GM12878 (cell line): ENCODE data around the gene HMX3. TPM values are rescaled to one million over a fixed set of nuclear protein-coding genes. Genes with fewer than 3 reads are reported as not detected.

ENCODE experiments used
- ATAC-seq: fragments of 200-7000 bp; cut with Tn5 transposase; 3 replicates; pipeline ENCODE4 v1.9.1; 2020; ENCODE audit warnings: mild to moderate bottlenecking, moderate library complexity
- BruUV-seq: library from RNA; stranded (reverse); fragments of 400-500 nt; replicated peaks from 2 replicates; lab custom pipeline; 2021; lab: Mats Ljungman, UMichigan
- CTCF ChIA-PET: fragments of 300-600 bp; sonication (Branson Sonifier 250); formaldehyde crosslinking; extraction: SDS; loops from one replicate; lab custom pipeline; 2021; ENCODE audit warnings: inconsistent platforms; lab: Yijun Ruan, JAX
- POLR2A ChIA-PET: fragments of 350-600 bp; formaldehyde crosslinking; extraction: SDS; loops from one replicate; lab custom pipeline; 2021; ENCODE audit warnings: inconsistent platforms; lab: Charles Lee
- RAD21 ChIA-PET: fragments of 300-600 bp; sonication (Branson Sonifier 250); formaldehyde crosslinking; loops from one replicate; lab custom pipeline; 2023; ENCODE audit warnings: antibody characterized with exemption; ENCODE audit not compliant: unreplicated experiment; lab: Charles Lee
- SMC1A ChIA-PET: fragments of 300-600 bp; sonication (Branson Sonifier 250); formaldehyde crosslinking; loops from one replicate; lab custom pipeline; 2023; ENCODE audit not compliant: unreplicated experiment, uncharacterized antibody; lab: Charles Lee
- DNase-seq: peaks from one replicate; pipeline ENCODE4 v3.0.0-alpha.2; 2011; ENCODE audit warnings: low read depth, low spot score
- FAIRE-seq: peaks from 3 replicates; lab custom pipeline; 2011; peaks lifted over from hg19 to GRCh38; lab: Jason Lieb, UNC
- H2AFZ ChIP-seq: 2 replicates; pipeline ENCODE4 v1.6.0; 2011; ENCODE audit warnings: low read depth, low read length, control low read depth; ENCODE audit not compliant: control insufficient read depth
- H3K27ac ChIP-seq: 2 replicates; pipeline ENCODE4 v1.5.1; 2011; ENCODE audit warnings: control low read depth; ENCODE audit not compliant: control insufficient read depth, insufficient read depth
- H3K27me3 ChIP-seq, 2 experiments: replicated peaks in 1 of 2; 2 replicates each; pipeline versions ENCODE4 v1.6.0 to v1.6.1; 2011; ENCODE audit warnings: low read length in 1 of 2; ENCODE audit not compliant: control insufficient read depth in 2 of 2, insufficient read depth in 2 of 2
- H3K36me3 ChIP-seq, 2 experiments: 2 replicates each; pipeline ENCODE4 v1.5.1; 2011; ENCODE audit warnings: low read length in 1 of 2; ENCODE audit not compliant: control insufficient read depth in 2 of 2, insufficient read depth in 2 of 2
- H3K4me1 ChIP-seq: 2 replicates; pipeline ENCODE4 v1.6.1; 2011; ENCODE audit warnings: mild to moderate bottlenecking, low read length, moderate library complexity, mixed read lengths; ENCODE audit not compliant: control insufficient read depth, insufficient read depth
- H3K4me2 ChIP-seq: 2 replicates; pipeline ENCODE4 v1.6.0; 2011; ENCODE audit warnings: control low read depth; ENCODE audit not compliant: control insufficient read depth, insufficient read depth
- H3K4me3 ChIP-seq: fragments of 200-600 bp; sonication (generic); 2 replicates; pipeline ENCODE4 v1.5.1; 2016
- H3K79me2 ChIP-seq: 2 replicates; pipeline ENCODE4 v1.6.0; 2011; ENCODE audit warnings: low read length; ENCODE audit not compliant: control insufficient read depth, insufficient read depth
- H3K9ac ChIP-seq: 2 replicates; pipeline ENCODE4 v1.8.0; 2011; ENCODE audit warnings: low read length, control low read depth, mixed read lengths; ENCODE audit not compliant: control insufficient read depth, insufficient read depth
- H3K9me3 ChIP-seq: replicated peaks from 3 replicates; pipeline ENCODE4 v1.5.1; 2011; ENCODE audit warnings: mild to moderate bottlenecking, low read length; ENCODE audit not compliant: control insufficient read depth, insufficient read depth
- H4K20me1 ChIP-seq: 2 replicates; pipeline ENCODE4 v1.6.0; 2011; ENCODE audit not compliant: control insufficient read depth, insufficient read depth
- BHLHE40 ChIP-seq, 2 experiments: fragments of 450-650 bp in 1 of 2; IDR thresholded peaks; 2 replicates each; pipeline ENCODE4 v1.6.1; 2011 to 2017; ENCODE audit warnings: low read depth in 2 of 2, borderline replicate concordance in 1 of 2, improper control_type of control experiment in 1 of 2, low read length in 1 of 2, mild to moderate bottlenecking in 1 of 2
- EP300 ChIP-seq, 2 experiments: fragments of 150-350 bp in 1 of 2; IDR thresholded peaks; 2 replicates each; pipeline ENCODE4 v1.6.1; 2011 to 2012; ENCODE audit warnings: low read depth in 2 of 2, low read length in 2 of 2, borderline replicate concordance in 1 of 2, improper control_type of control experiment in 1 of 2, inconsistent platforms in 1 of 2; ENCODE audit not compliant: control insufficient read depth in 1 of 2
- HDAC6 ChIP-seq: fragments of 200-600 bp; sonication (generic); IDR thresholded peaks from one replicate; pipeline ENCODE4 v1.8.0; 2017; ENCODE audit warnings: antibody characterized with exemption; ENCODE audit not compliant: unreplicated experiment
- NFIC ChIP-seq: IDR thresholded peaks from 2 replicates; pipeline ENCODE4 v1.6.1; 2012; ENCODE audit warnings: low read depth, mild to moderate bottlenecking, inconsistent platforms, low read length, moderate library complexity
- PAX5 ChIP-seq: IDR thresholded peaks from 2 replicates; pipeline ENCODE4 v1.6.1; 2011; ENCODE audit warnings: low read depth, low read length, borderline replicate concordance
- PKNOX1 ChIP-seq: fragments of 450-650 bp; IDR thresholded peaks from 2 replicates; pipeline ENCODE4 v1.6.1; 2016; ENCODE audit warnings: mild to moderate bottlenecking
- POLR2AphosphoS2 ChIP-seq: IDR thresholded peaks from 2 replicates; pipeline ENCODE4 v1.6.1; 2011; ENCODE audit warnings: low read depth, mild to moderate bottlenecking, low read length, improper control_type of control experiment, moderate library complexity
- RB1 ChIP-seq: fragments of 450-650 bp; formaldehyde crosslinking; IDR thresholded peaks from 2 replicates; pipeline ENCODE4 v1.6.1; 2017; ENCODE audit warnings: mild to moderate bottlenecking, borderline replicate concordance
- SMARCA5 ChIP-seq: fragments of 450-650 bp; IDR thresholded peaks from 2 replicates; pipeline ENCODE4 v1.6.1; 2017; ENCODE audit warnings: mild to moderate bottlenecking
- STAT3 ChIP-seq: IDR thresholded peaks from 2 replicates; pipeline ENCODE4 v1.6.1; 2011; ENCODE audit warnings: low read depth, low read length, improper control_type of control experiment
- SUPT20H ChIP-seq: IDR thresholded peaks from 2 replicates; pipeline ENCODE4 v1.6.1; 2011; ENCODE audit warnings: low read depth, mild to moderate bottlenecking, low read length, moderate library complexity, borderline replicate concordance; ENCODE audit not compliant: control insufficient read depth
- TAF1 ChIP-seq: IDR thresholded peaks from 2 replicates; pipeline ENCODE4 v1.6.1; 2011; ENCODE audit warnings: mild to moderate bottlenecking, low read depth, low read length, borderline replicate concordance
- ZZZ3 ChIP-seq: IDR thresholded peaks from 2 replicates; pipeline ENCODE4 v1.6.1; 2011; ENCODE audit warnings: low read depth; ENCODE audit not compliant: control insufficient read depth, insufficient read length
- WGBS: methylation state at CpG from one replicate; pipeline ENCODE4 v1.1.6; 2016; ENCODE audit warnings: low lambda C conversion rate; ENCODE audit not compliant: insufficient replicate concordance, insufficient coverage; ENCODE audit errors: missing lambda C conversion rate; 5-methylcytosine and 5-hydroxymethylcytosine counted together
- in situ Hi-C: fragments of 300-500 bp; cut with MboI; formaldehyde crosslinking; loops from 9 replicates; pipeline ENCODE4 v1.14.3; 2018; ENCODE audit warnings: mixed read lengths
- intact Hi-C: fragments of 100-400 bp; cut with micrococcal nuclease; formaldehyde crosslinking; loops from one replicate; pipeline ENCODE4 v1.14.2; 2022; ENCODE audit not compliant: unreplicated experiment
- polyA plus RNA-seq, 11 experiments: library from polyadenylated mRNA; depleted of rRNA in 4 of 11; unstranded in 6 of 11; stranded (reverse) in 5 of 11; fragments of >200 nt; fragmentation: Nextera tagmentation in 4 of 11; fragmentation: Illumina TruSeq in 1 of 11; extraction: Ambion mirVana in 4 of 11; extraction: Trizol in 1 of 11; gene quantifications; 1 replicate in 1 of 11; 2 replicates in 10 of 11; pipeline versions ENCODE4 v1.2.1 to v1.2.3, GENCODE V29; 2011 to 2016; ENCODE audit warnings: inconsistent platforms in 2 of 11, missing spikeins in 2 of 11, low read depth in 1 of 11
- total RNA-seq, 4 experiments: library from RNA; depleted of rRNA in 3 of 4; stranded (reverse); fragments of >200 nt in 3 of 4; fragmentation: Illumina TruSeq in 1 of 4; extraction: Trizol in 1 of 4; gene quantifications; 2 replicates each; pipeline versions ENCODE4 v1.2.1 to v1.2.3, GENCODE V29; 2013 to 2021
- TF ChIP-seq, protein P1 (sequence below): IDR thresholded peaks from 2 replicates; pipeline ENCODE4 v1.6.1; 2011; ENCODE audit warnings: mild to moderate bottlenecking, low read depth, low read length, moderate library complexity; ENCODE audit not compliant: insufficient replicate concordance

The HMX3 gene
- total and polyA plus RNA-seq, 10 of the 15 experiments (the other 5 are each of a cell fraction or from before 2014, with no cell fraction given) = 0.63 to 60.5 (median 15.3) TPM; not detected in 2

DNA sequence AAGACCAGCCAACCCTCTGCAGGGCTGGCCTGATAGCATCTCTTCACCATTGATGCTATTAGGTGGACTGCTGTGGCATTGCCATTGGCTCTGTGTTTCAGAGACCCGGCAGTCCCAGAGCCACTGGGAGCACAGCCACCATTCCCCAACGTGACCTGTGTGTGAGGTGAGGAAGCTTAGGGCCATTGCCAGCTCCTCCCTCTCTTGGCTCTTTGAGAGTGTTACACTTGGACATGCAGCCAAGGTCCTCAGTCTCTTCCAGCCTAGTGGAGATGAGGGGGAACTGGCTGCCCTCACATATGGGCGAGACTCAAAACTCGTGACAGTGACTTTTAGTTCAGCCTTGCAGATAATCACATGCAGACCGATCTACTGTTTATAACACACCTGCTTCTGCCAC lies 39.3 kb upstream of the HMX3 start:
- FAIRE-seq (no peak), ATAC-seq (no peak), DNase-seq (no peak)
- Histone ChIP-seq H3K4me1 (no peaks in the 10 kb centered on the region), H4K20me1 (no peaks in the 10 kb centered on the region), H3K4me3 (no peak overlapping the region), H3K79me2 (no peaks in the 10 kb centered on the region), H3K36me3 (no peaks in the 10 kb centered on the region), H3K27me3 (peaks cover 0 to 2% of the 10 kb centered on the region in 2 experiments; a peak in 2 of 4 replicates), H3K4me2 (no peak overlapping the region), H3K9ac (no peak overlapping the region), H3K9me3 (no peaks in the 10 kb centered on the region; the same call in 2 of the 3 replicates), H2AFZ (no peak overlapping the region), H3K27ac (no peak overlapping the region)
- no TSS peak for BruUV-seq
- TF ChIP-seq ZZZ3 (no peak), TAF1 (no peak), HDAC6 (no peak), NFIC (no peak), SUPT20H (no peak), RB1 (no peak), EP300 (IDR thresholded peaks at IDR 0.05; ENCODE audit: borderline replicate concordance in 1 of 2, control insufficient read depth in 1 of 2, low read depth in 2 of 2, low read length in 2 of 2) (no peak), BHLHE40 (IDR thresholded peaks at IDR 0.05; ENCODE audit: borderline replicate concordance in 1 of 2, low read depth in 2 of 2, low read length in 1 of 2) (no peak), STAT3 (no peak), SMARCA5 (no peak), PKNOX1 (no peak), POLR2AphosphoS2 (no peak), PAX5 (no peak)
- TF ChIP-seq, protein P1, sequence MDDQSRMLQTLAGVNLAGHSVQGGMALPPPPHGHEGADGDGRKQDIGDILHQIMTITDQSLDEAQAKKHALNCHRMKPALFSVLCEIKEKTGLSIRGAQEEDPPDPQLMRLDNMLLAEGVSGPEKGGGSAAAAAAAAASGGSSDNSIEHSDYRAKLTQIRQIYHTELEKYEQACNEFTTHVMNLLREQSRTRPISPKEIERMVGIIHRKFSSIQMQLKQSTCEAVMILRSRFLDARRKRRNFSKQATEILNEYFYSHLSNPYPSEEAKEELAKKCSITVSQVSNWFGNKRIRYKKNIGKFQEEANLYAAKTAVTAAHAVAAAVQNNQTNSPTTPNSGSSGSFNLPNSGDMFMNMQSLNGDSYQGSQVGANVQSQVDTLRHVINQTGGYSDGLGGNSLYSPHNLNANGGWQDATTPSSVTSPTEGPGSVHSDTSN = no peak
- SMC1A ChIA-PET = no interaction called here
- WGBS = 41% methylated on average over 5 of the region's 5 CpGs
- CTCF ChIA-PET = no interaction called here
- RAD21 ChIA-PET = no interaction called here
- in situ Hi-C loops (no loop called here), intact Hi-C loops (no loop called here)
- POLR2A ChIA-PET = no interaction called here
